ENCODE measurements around the gene VGLL3. TPM values are rescaled to one million over a fixed set of nuclear protein-coding genes. Genes with fewer than 3 reads are reported as not detected.

VGLL3 gene
- total and polyA plus RNA-seq, 2 of the 4 experiments (the other 2 are of a cell fraction) = 46.2 to 97.3 TPM

GRCh38 chr3:86930831-86931230 lies 60.1 kb downstream of the VGLL3 start:
- Histone ChIP-seq H3K79me1 (ENCODE audit: low read depth in 1 of 2, low read length in 2 of 2) (no peaks in the 10 kb centered on the region), H4K5ac (ENCODE audit: low read depth, low read length) (peak overlapping the region; percentile 95; the same call in 1 of the 2 replicates), H3K4ac (ENCODE audit: low read depth, low read length) (peak overlapping the region; percentile 66; the same call in 1 of the 2 replicates), H4K91ac (ENCODE audit: insufficient read depth, low read depth, low read length) (no peak overlapping the region), H2BK5ac (ENCODE audit: low read depth, low read length, poor library complexity, severe bottlenecking) (peak overlapping the region; percentile 64), H3K9me3 (ENCODE audit: control insufficient read depth, insufficient read depth, low read length) (no peaks in the 10 kb centered on the region), H2AK5ac (ENCODE audit: low read depth, low read length) (peak overlapping the region; percentile 37; the same call in 1 of the 2 replicates), H4K20me1 (ENCODE audit: insufficient read depth, low read length) (no peaks in the 10 kb centered on the region), H3K36me3 (ENCODE audit: control insufficient read depth, insufficient read depth, low read length) (no peaks in the 10 kb centered on the region), H2AFZ (replicated peaks; ENCODE audit: low read length, poor library complexity) (no peak overlapping the region), H2AK9ac (replicated peaks; ENCODE audit: low read depth, low read length, poor library complexity) (no peak overlapping the region), H3K4me3 (ENCODE audit: insufficient read depth, low read depth, low read length) (no peak overlapping the region), H3K27me3 (ENCODE audit: control insufficient read depth, insufficient read depth, low read length) (no peaks in the 10 kb centered on the region), H4K8ac (ENCODE audit: low read depth in 2 of 2, low read length in 2 of 2) (peak overlapping the region in 1 of 2 experiments; percentile 49; a peak in 1 of 4 replicates), H2BK15ac (ENCODE audit: low read depth, low read length) (no peak overlapping the region; the same call in 2 of the 3 replicates), H3K18ac (ENCODE audit: low read depth, low read length) (peak overlapping the region; percentile 97), H2BK120ac (ENCODE audit: low read depth, low read length) (peak overlapping the region; percentile 70; the same call in 1 of the 2 replicates), H3K23ac (ENCODE audit: low read depth, low read length) (no peak overlapping the region), H3K9me1 (ENCODE audit: insufficient read depth, low read length) (no peaks in the 10 kb centered on the region), H2BK20ac (ENCODE audit: low read depth, low read length) (peak overlapping the region; percentile 80; the same call in 1 of the 2 replicates), H3K4me1 (ENCODE audit: control insufficient read depth, insufficient read depth, low read length) (peaks cover 4% of the 10 kb centered on the region), H3K4me2 (ENCODE audit: low read depth, low read length) (peak overlapping the region; percentile 40; the same call in 1 of the 2 replicates), H3K27ac (ENCODE audit: insufficient read depth, low read length) (no peak overlapping the region), H3K14ac (replicated peaks; ENCODE audit: low read depth, low read length) (peak overlapping the region; percentile 71; the same call in 1 of the 2 replicates), H3K56ac (ENCODE audit: extremely low read depth, insufficient read depth, low read length) (no peak overlapping the region), H3K9ac (ENCODE audit: low read depth, low read length) (no peak overlapping the region)
- POLR2A ChIA-PET (ENCODE audit: unreplicated experiment) = no interaction called here
- ATAC-seq (ENCODE audit: low read depth) (peak; percentile 46; the same call in 1 of the 2 replicates), DNase-seq (peak; percentile 17)
- CTCF ChIA-PET = interaction anchor here (1.1 kb wide), 1 partner anchor 76 kb away, joined by 3 read pairs; no protein-coding TSS in a partner anchor
- no TSS peak for BruUV-seq (replicated peaks)
- intact Hi-C loops (cut with micrococcal nuclease) = no loop called here
- no CpG with 5 or more reads among the region's 3 CpGs for WGBS, 2 experiments (ENCODE audit: extremely low coverage in 2 of 2, insufficient read length in 1 of 2)
- in situ Hi-C loops (cut with MboI; ENCODE audit: low sequenced_read_pairs) = loop anchor here (10.0 kb wide), 1 partner anchor 136 kb away; no protein-coding TSS in a partner anchor
- dilution Hi-C loops (cut with HindIII; ENCODE audit: low sequenced_read_pairs, unreplicated experiment) = no loop called here
- TF ChIP-seq MXI1 (IDR thresholded peaks at IDR 0.05; ENCODE audit: borderline replicate concordance, low read depth, low read length) = no peak
- no peak for TF ChIP-seq NFE2L2 (IDR thresholded peaks at IDR 0.05; ENCODE audit: low read depth, low read length)
- no peak for TF ChIP-seq SMC3 (IDR thresholded peaks at IDR 0.05; ENCODE audit: low read depth, low read length)
